H9 (cell line): Measurements from ENCODE around the gene UBE2E1. TPM values are rescaled to one million over a fixed set of nuclear protein-coding genes. Genes with fewer than 3 reads are reported as not detected.

Experiments used
- DNase-seq: peaks from one replicate; pipeline ENCODE4 v3.0.0-alpha.2; 2017
- H2AFZ ChIP-seq: one replicate; pipeline ENCODE4 v1.6.1; 2013; ENCODE audit warnings: mild to moderate bottlenecking, low read length, control low read depth, moderate library complexity
- H2AK5ac ChIP-seq: 2 replicates; pipeline ENCODE4 v1.6.1; 2013; ENCODE audit warnings: low read length, control low read depth, mixed read lengths; ENCODE audit not compliant: insufficient read length
- H2BK120ac ChIP-seq: one replicate; pipeline ENCODE4 v1.6.1; 2013; ENCODE audit warnings: low read depth, mild to moderate bottlenecking, low read length, control low read depth, inconsistent platforms; ENCODE audit not compliant: poor library complexity, severe bottlenecking
- H2BK12ac ChIP-seq: 2 replicates; pipeline ENCODE4 v1.6.1; 2013; ENCODE audit warnings: low read length, control low read depth, mixed read lengths, low read depth; ENCODE audit not compliant: insufficient read length
- H2BK15ac ChIP-seq: 2 replicates; pipeline ENCODE4 v1.6.1; 2013; ENCODE audit warnings: low read depth, low read length, control low read depth
- H2BK20ac ChIP-seq: one replicate; pipeline ENCODE4 v1.6.1; 2013; ENCODE audit warnings: low read depth, mild to moderate bottlenecking, low read length, control low read depth, inconsistent platforms; ENCODE audit not compliant: poor library complexity, severe bottlenecking
- H2BK5ac ChIP-seq: 2 replicates; pipeline ENCODE4 v1.6.1; 2013; ENCODE audit warnings: low read length, control low read depth, mixed read lengths; ENCODE audit not compliant: insufficient read length
- H3K14ac ChIP-seq: 2 replicates; pipeline ENCODE4 v1.6.1; 2013; ENCODE audit warnings: low read length, control low read depth; ENCODE audit not compliant: insufficient read depth
- H3K18ac ChIP-seq: 2 replicates; pipeline ENCODE4 v1.6.1; 2013; ENCODE audit warnings: low read depth, mild to moderate bottlenecking, mixed read lengths, low read length, control low read depth; ENCODE audit not compliant: insufficient read length
- H3K23ac ChIP-seq: 2 replicates; pipeline ENCODE4 v1.6.1; 2013; ENCODE audit warnings: low read length, control low read depth, mixed read lengths, low read depth; ENCODE audit not compliant: insufficient read length
- H3K23me2 ChIP-seq: 2 replicates; pipeline ENCODE4 v1.6.1; 2013; ENCODE audit warnings: low read depth, mild to moderate bottlenecking, mixed read lengths, low read length, control low read depth; ENCODE audit not compliant: insufficient read length, poor library complexity, severe bottlenecking
- H3K27ac ChIP-seq: 2 replicates; pipeline ENCODE4 v1.5.1; 2013; ENCODE audit warnings: low read length, control low read depth, mixed read lengths, low read depth; ENCODE audit not compliant: insufficient read length
- H3K27me3 ChIP-seq: 2 replicates; pipeline ENCODE4 v1.6.1; 2013; ENCODE audit warnings: low read length, control low read depth, inconsistent platforms; ENCODE audit not compliant: insufficient read depth
- H3K4ac ChIP-seq: 2 replicates; pipeline ENCODE4 v1.6.1; 2013; ENCODE audit warnings: low read depth, mild to moderate bottlenecking, control low read depth, inconsistent platforms, low read length, moderate library complexity
- H3K4me1 ChIP-seq: 2 replicates; pipeline ENCODE4 v1.6.1; 2013; ENCODE audit warnings: low read length, control low read depth, inconsistent platforms; ENCODE audit not compliant: insufficient read depth
- H3K4me2 ChIP-seq: 2 replicates; pipeline ENCODE4 v1.6.1; 2013; ENCODE audit warnings: low read length, control low read depth, mixed read lengths; ENCODE audit not compliant: insufficient read length, insufficient read depth
- H3K56ac ChIP-seq: 2 replicates; pipeline ENCODE4 v1.6.1; 2013; ENCODE audit warnings: low read depth, mild to moderate bottlenecking, mixed read lengths, low read length, control low read depth; ENCODE audit not compliant: insufficient read length
- H3K79me1 ChIP-seq: 2 replicates; pipeline ENCODE4 v1.6.1; 2013; ENCODE audit warnings: low read depth, mild to moderate bottlenecking, moderate library complexity, low read length, control low read depth, inconsistent platforms; ENCODE audit not compliant: insufficient read depth, poor library complexity, severe bottlenecking
- H3K79me2 ChIP-seq: 2 replicates; pipeline ENCODE4 v1.6.1; 2013; ENCODE audit warnings: low read length, control low read depth, inconsistent platforms; ENCODE audit not compliant: insufficient read depth
- H3K9ac ChIP-seq: 2 replicates; pipeline ENCODE4 v1.6.1; 2013; ENCODE audit warnings: low read length, control low read depth, mixed read lengths; ENCODE audit not compliant: insufficient read length; ENCODE audit errors: extremely low read depth
- H3K9me3 ChIP-seq: one replicate; pipeline ENCODE4 v1.6.1; 2013; ENCODE audit warnings: low read depth, low read length, inconsistent platforms; ENCODE audit not compliant: control insufficient read depth
- H3T11ph ChIP-seq: one replicate; pipeline ENCODE4 v1.6.1; 2013; ENCODE audit warnings: mild to moderate bottlenecking, low read length, control low read depth, inconsistent platforms
- H4K20me1 ChIP-seq: one replicate; pipeline ENCODE4 v1.6.1; 2013; ENCODE audit not compliant: control insufficient read depth, insufficient read length, insufficient read depth
- H4K5ac ChIP-seq: 2 replicates; pipeline ENCODE4 v1.6.1; 2013; ENCODE audit warnings: low read depth, mild to moderate bottlenecking, mixed read lengths, low read length, control low read depth; ENCODE audit not compliant: insufficient read length
- H4K8ac ChIP-seq: replicated peaks from 2 replicates; pipeline ENCODE4 v1.6.1; 2013; ENCODE audit warnings: low read length, control low read depth, mixed read lengths, low read depth; ENCODE audit not compliant: insufficient read length
- H4K91ac ChIP-seq: 2 replicates; pipeline ENCODE4 v1.6.1; 2013; ENCODE audit warnings: low read depth, mild to moderate bottlenecking, moderate library complexity, mixed read lengths, low read length, control low read depth; ENCODE audit not compliant: insufficient read length
- H3K27ac Mint-ChIP-seq, 3 experiments: 2 replicates in 2 of 3; 3 replicates in 1 of 3; pipeline ENCODE4 v1.8.0; 2020 to 2021; ENCODE audit warnings: mixed read lengths in 3 of 3, mild to moderate bottlenecking in 1 of 3, moderate library complexity in 1 of 3
- H3K27me3 Mint-ChIP-seq: 2 replicates; pipeline ENCODE4 v1.8.0; 2021; ENCODE audit warnings: low read depth, mild to moderate bottlenecking, moderate library complexity, mixed read lengths
- H3K36me3 Mint-ChIP-seq, 3 experiments: 2 replicates in 2 of 3; 3 replicates in 1 of 3; pipeline ENCODE4 v1.8.0; 2020 to 2021; ENCODE audit warnings: low read depth in 3 of 3, mixed read lengths in 3 of 3; ENCODE audit not compliant: insufficient read depth in 1 of 3
- H3K4me1 Mint-ChIP-seq, 2 experiments: 2 replicates each; pipeline ENCODE4 v1.8.0; 2020; ENCODE audit warnings: mixed read lengths in 2 of 2
- H3K4me3 Mint-ChIP-seq, 2 experiments: 2 replicates in 1 of 2; 3 replicates in 1 of 2; pipeline ENCODE4 v1.8.0; 2020 to 2021; ENCODE audit warnings: mild to moderate bottlenecking in 2 of 2, mixed read lengths in 2 of 2, moderate library complexity in 1 of 2
- H3K9me3 Mint-ChIP-seq, 2 experiments: 2 replicates in 1 of 2; 3 replicates in 1 of 2; pipeline ENCODE4 v1.8.0; 2020; ENCODE audit warnings: mild to moderate bottlenecking in 2 of 2, mixed read lengths in 2 of 2, moderate library complexity in 1 of 2
- WGBS: extraction: QIAGEN DNeasy Blood & Tissue Kit; methylation state at CpG from one replicate; pipeline ENCODE4 v1.1.7; 2013; ENCODE audit warnings: missing lambda C conversion rate, low lambda C conversion rate, mixed read lengths; ENCODE audit not compliant: insufficient read length; ENCODE audit errors: extremely low coverage; 5-methylcytosine and 5-hydroxymethylcytosine counted together
- total RNA-seq: library from RNA; stranded (reverse); gene quantifications from 2 replicates; pipeline ENCODE4 v1.2.1, GENCODE V29; 2021
- TF ChIP-seq, protein P1 (sequence below): fragments of 200-600 bp; sonication (generic); conservative IDR thresholded peaks from 3 replicates; pipeline ENCODE4 v1.8.0; 2021; ENCODE audit warnings: antibody characterized with exemption, mild to moderate bottlenecking

UBE2E1 gene
- total RNA-seq, 1 experiment from 2014 or later, result 142 TPM

DNA sequence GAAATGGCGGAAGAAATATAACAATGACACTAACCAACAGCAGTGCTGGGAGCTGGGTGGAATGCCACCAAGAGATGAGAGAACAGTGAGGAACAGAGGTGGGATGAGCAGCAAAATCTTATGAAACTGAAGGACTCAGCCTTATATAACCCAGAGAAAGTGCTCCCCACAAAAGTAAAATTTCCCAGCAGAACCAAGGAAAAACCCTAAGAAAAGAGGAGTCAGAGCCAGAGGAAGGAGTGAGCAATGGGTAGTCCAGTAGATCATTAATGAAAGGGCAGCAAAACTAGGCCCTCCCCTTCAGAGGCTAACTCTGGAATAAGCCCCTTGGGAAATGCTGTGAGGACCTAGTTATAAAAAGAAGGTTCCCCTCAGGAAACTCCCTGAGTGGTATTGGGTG, 24.7 kb upstream of the UBE2E1 start:
- Histone ChIP-seq H3K14ac (no peak overlapping the region), H3K79me2 (no peaks in the 10 kb centered on the region), H3K9me3 (no peaks in the 10 kb centered on the region), H3K27me3 (no peaks in the 10 kb centered on the region), H3T11ph (no peak overlapping the region), H3K4me2 (no peak overlapping the region), H3K23me2 (no peaks in the 10 kb centered on the region), H2BK15ac (no peak overlapping the region), H4K5ac (no peak overlapping the region), H3K23ac (no peak overlapping the region), H2AK5ac (no peak overlapping the region), H2BK5ac (no peak overlapping the region), H4K20me1 (no peaks in the 10 kb centered on the region), H4K91ac (no peak overlapping the region), H3K4ac (no peak overlapping the region), H2BK12ac (no peak overlapping the region), H4K8ac (no peak overlapping the region), H3K4me1 (no peaks in the 10 kb centered on the region), H2AFZ (no peak overlapping the region), H3K18ac (no peak overlapping the region), H3K9ac (no peak overlapping the region), H3K56ac (no peak overlapping the region), H3K27ac (no peak overlapping the region), H2BK20ac (no peak overlapping the region), H3K79me1 (no peaks in the 10 kb centered on the region), H2BK120ac (no peak overlapping the region)
- H3K4me1 Mint-ChIP-seq, result peaks cover 0 to 4% of the 10 kb centered on the region in 2 experiments; a peak in 2 of 4 replicates
- no peak for DNase-seq
- H3K27me3 Mint-ChIP-seq, result no peaks in the 10 kb centered on the region; the same call in none of the 2 replicates
- H3K4me3 Mint-ChIP-seq, result no peak overlapping the region
- TF ChIP-seq, protein P1, sequence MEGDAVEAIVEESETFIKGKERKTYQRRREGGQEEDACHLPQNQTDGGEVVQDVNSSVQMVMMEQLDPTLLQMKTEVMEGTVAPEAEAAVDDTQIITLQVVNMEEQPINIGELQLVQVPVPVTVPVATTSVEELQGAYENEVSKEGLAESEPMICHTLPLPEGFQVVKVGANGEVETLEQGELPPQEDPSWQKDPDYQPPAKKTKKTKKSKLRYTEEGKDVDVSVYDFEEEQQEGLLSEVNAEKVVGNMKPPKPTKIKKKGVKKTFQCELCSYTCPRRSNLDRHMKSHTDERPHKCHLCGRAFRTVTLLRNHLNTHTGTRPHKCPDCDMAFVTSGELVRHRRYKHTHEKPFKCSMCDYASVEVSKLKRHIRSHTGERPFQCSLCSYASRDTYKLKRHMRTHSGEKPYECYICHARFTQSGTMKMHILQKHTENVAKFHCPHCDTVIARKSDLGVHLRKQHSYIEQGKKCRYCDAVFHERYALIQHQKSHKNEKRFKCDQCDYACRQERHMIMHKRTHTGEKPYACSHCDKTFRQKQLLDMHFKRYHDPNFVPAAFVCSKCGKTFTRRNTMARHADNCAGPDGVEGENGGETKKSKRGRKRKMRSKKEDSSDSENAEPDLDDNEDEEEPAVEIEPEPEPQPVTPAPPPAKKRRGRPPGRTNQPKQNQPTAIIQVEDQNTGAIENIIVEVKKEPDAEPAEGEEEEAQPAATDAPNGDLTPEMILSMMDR, result no peak
- no peak overlapping the region for H3K27ac Mint-ChIP-seq
- WGBS, result no CpG with 5 or more reads among the region's 1 CpG
- no peaks in the 10 kb centered on the region for H3K9me3 Mint-ChIP-seq
- no peaks in the 10 kb centered on the region for H3K36me3 Mint-ChIP-seq
